ENCODE results near the gene CCDC126.

The CCDC126 gene

DNA sequence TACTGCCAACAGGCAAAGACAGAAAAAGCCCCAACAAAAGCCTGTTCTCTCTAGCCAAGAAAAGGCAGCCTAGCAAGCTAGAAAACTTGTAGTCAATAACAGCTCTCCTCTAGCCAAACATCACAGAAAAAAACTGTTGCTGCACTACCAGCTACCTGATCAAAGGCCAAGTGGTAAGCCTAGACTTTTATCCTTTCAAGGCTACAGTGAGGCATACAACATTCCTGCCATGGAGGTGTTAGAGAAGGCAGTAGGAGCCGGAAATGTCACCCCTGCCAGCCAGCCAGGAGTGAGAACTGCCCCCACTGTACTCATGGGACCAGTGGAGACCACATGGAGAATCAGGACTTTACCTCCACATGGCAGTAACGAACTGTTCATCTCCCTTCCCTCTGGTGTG lies 31.2 kb downstream of the CCDC126 start:
- no peak for DNase-seq (ENCODE audit: low spot score)
- TF ChIP-seq, protein P1, sequence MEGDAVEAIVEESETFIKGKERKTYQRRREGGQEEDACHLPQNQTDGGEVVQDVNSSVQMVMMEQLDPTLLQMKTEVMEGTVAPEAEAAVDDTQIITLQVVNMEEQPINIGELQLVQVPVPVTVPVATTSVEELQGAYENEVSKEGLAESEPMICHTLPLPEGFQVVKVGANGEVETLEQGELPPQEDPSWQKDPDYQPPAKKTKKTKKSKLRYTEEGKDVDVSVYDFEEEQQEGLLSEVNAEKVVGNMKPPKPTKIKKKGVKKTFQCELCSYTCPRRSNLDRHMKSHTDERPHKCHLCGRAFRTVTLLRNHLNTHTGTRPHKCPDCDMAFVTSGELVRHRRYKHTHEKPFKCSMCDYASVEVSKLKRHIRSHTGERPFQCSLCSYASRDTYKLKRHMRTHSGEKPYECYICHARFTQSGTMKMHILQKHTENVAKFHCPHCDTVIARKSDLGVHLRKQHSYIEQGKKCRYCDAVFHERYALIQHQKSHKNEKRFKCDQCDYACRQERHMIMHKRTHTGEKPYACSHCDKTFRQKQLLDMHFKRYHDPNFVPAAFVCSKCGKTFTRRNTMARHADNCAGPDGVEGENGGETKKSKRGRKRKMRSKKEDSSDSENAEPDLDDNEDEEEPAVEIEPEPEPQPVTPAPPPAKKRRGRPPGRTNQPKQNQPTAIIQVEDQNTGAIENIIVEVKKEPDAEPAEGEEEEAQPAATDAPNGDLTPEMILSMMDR (IDR thresholded peaks at IDR 0.05; ENCODE audit: extremely low read depth, missing control alignments): no peak

DNA sequence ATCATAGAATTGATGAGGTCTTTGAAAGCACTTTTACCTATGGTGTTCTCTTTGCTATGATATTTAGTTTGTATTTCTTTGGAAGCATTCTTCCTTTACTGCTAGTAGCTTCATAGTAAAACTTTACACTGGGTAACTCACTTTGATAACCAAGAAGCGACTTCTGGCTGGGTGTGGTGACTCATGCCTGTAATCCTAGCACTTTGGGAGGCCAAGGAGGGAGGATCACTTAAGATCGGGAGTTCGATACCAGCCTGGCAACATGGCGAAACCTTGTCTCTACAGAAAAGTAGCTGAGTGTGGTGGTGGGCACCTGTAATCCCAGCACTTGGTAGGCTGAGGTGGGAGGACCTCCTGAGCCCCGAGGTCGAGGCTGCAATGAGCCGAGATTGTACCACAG lies 36.2 kb downstream of the CCDC126 start:
- no peak for DNase-seq (ENCODE audit: low spot score)
- TF ChIP-seq, protein P1 (IDR thresholded peaks at IDR 0.05; ENCODE audit: extremely low read depth, missing control alignments): no peak

DNA sequence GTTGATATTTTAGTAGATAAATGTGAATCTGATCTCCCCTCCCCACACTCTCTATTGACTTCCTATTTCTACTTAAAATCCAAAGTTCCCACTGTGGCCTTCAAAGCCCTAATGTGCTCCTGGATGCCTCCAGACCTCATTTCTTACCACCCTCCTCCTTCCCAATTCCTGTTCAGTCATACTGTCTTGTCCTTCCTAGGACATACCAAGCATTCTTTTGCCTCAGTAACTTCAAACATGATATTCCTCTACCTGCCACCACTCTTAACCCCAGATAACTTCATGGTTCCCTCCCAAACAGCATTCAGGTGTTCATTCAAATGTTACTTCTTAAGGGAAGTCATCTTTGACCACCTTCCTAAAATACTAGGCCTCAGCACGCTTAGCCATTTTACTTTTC lies 48.6 kb downstream of the CCDC126 start:
- no peak for DNase-seq (ENCODE audit: low spot score)
- TF ChIP-seq, protein P1 (IDR thresholded peaks at IDR 0.05; ENCODE audit: extremely low read depth, missing control alignments): no peak

DNA sequence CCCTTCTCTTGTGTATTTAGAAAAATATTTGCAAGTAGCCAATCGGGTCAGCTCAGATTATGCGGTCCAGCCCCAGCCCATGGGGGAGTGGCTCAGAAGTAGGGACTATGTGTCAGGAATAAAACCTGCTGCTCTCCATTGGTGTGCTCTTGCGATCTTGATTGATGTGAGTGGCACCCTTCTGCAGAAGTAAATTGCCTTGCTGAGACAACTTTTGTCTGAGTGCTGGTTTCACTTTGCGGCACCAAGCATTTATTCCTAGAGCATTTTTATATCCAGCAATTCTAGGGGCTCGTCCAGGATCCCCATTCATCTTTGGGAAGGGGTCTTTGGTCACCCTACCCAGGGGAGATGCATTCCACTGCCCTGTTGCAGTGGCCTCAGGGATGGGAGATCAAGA lies 56.8 kb downstream of the CCDC126 start:
- TF ChIP-seq, protein P1 (IDR thresholded peaks at IDR 0.05; ENCODE audit: extremely low read depth, missing control alignments): no peak
- DNase-seq (ENCODE audit: low spot score): no peak

DNA sequence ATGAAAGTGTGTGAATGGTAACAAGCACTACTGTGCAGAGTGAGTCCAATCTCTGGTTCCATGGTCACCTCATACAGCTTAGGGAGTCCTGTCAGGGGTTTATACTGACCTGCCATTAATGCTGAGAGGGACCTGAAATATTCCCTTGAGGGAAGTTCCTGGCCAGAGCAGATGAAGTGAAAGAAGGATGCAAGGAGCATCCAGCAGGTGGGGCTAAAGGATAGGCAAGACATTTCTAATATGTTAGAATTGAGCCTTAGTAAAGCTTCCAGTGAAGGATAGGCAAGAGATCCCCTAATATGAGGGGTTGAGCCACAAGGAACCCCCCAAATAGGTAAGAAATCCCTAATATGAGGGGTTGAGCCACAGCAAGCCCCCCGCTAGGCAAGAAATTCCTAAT lies 57.3 kb downstream of the CCDC126 start:
- TF ChIP-seq, protein P1 (IDR thresholded peaks at IDR 0.05; ENCODE audit: extremely low read depth, missing control alignments): no peak
- no peak for DNase-seq (ENCODE audit: low spot score)

- no peak for DNase-seq (ENCODE audit: low spot score)
- TF ChIP-seq, protein P1 (IDR thresholded peaks at IDR 0.05; ENCODE audit: extremely low read depth, missing control alignments): no peak
Measured at GRCh38 chr7:23655433-23655832, 58.3 kb downstream of the CCDC126 start.

GRCh38 chr7:23658831-23659427 lies 61.7 kb downstream of the CCDC126 start:
- TF ChIP-seq, protein P1 (IDR thresholded peaks at IDR 0.05; ENCODE audit: extremely low read depth, missing control alignments): no peak

More at GRCh38 chr7:23658831-23659427, 61.7 kb downstream of the CCDC126 start:
- DNase-seq (ENCODE audit: low spot score): no peak
